Gastrocnemius medialis (tissue), 4 donors: ENCODE measurements around the gene SUN1. TPM values are rescaled to one million over a fixed set of nuclear protein-coding genes. Genes with fewer than 3 reads are reported as not detected.

Experiments used
- ATAC-seq, 2 donors: fragments of 150-250 bp; one replicate each; pipeline ENCODE4 v1.9.1; 2016
- DNase-seq, 2 donors: peaks; one replicate each; pipeline ENCODE4 v3.0.0-alpha.2; 2019
- H3K27ac ChIP-seq, 4 donors: fragments of 200-600 bp; sonication (generic); 1 replicate in 1 of 4; 2 replicates in 3 of 4; pipeline ENCODE4 v1.5.1; 2016 to 2018; ENCODE audit warnings: mild to moderate bottlenecking in 2 of 4, moderate library complexity in 1 of 4
- H3K27me3 ChIP-seq, 3 donors: fragments of 200-600 bp; sonication (generic) in 2 of 3; 1 replicate in 1 of 3; 2 replicates in 2 of 3; pipeline versions ENCODE4 v1.5.1 to v1.6.0; 2016 to 2019; ENCODE audit warnings: mild to moderate bottlenecking in 1 of 3, moderate library complexity in 1 of 3
- H3K36me3 ChIP-seq, 2 donors: fragments of 200-600 bp; sonication (generic) in 1 of 2; one replicate each; pipeline ENCODE4 v1.5.1; 2017 to 2018
- H3K4me1 ChIP-seq, 2 donors: fragments of 200-600 bp; sonication (generic) in 1 of 2; one replicate each; pipeline ENCODE4 v1.5.1; 2016 to 2017; ENCODE audit warnings: mild to moderate bottlenecking in 2 of 2
- H3K4me3 ChIP-seq, 4 donors: fragments of 200-600 bp; sonication (generic) in 3 of 4; 1 replicate in 1 of 4; 2 replicates in 3 of 4; pipeline ENCODE4 v1.5.1; 2016 to 2019; ENCODE audit warnings: mild to moderate bottlenecking in 2 of 4
- H3K9me3 ChIP-seq, 3 donors: fragments of 200-600 bp; sonication (generic) in 2 of 3; 1 replicate in 1 of 3; 2 replicates in 2 of 3; pipeline ENCODE4 v1.5.1; 2016 to 2019
- POLR2A ChIP-seq, 2 donors: fragments of 450-650 bp; IDR thresholded peaks; one replicate each; pipeline ENCODE4 v1.6.1; 2017; ENCODE audit warnings: antibody characterized with exemption in 2 of 2, mild to moderate bottlenecking in 2 of 2, moderate library complexity in 2 of 2
- in situ Hi-C, 4 donors: fragments of 200-750 bp; cut with MboI; loops; one replicate each; pipeline versions ENCODE4 v1.15.0 to v1.8.0; 2017; ENCODE audit warnings: low sequenced_read_pairs in 4 of 4
- intact Hi-C: fragments of 100-400 bp; cut with DNase I; formaldehyde crosslinking; loops from one replicate; pipeline ENCODE4 v1.15.1; 2023; ENCODE audit warnings: low total_unique reads
- total RNA-seq, 4 donors: library from RNA; depleted of rRNA; stranded (reverse); fragments of >200 nt; gene quantifications; one replicate each; pipeline versions ENCODE4 v1.1.0 to v1.2.3, GENCODE V29; 2016
- TF ChIP-seq, protein P1 (sequence below), 5 experiments: fragments of 450-650 bp in 3 of 5; fragments of 200-600 bp in 2 of 5; sonication (generic) in 2 of 5; IDR thresholded peaks in 4 of 5; conservative IDR thresholded peaks in 1 of 5; 1 replicate in 4 of 5; 2 replicates in 1 of 5; pipeline ENCODE4 v1.5.1; 2016 to 2019; ENCODE audit warnings: antibody characterized with exemption in 5 of 5, mild to moderate bottlenecking in 3 of 5, moderate library complexity in 3 of 5

Gene SUN1
- total RNA-seq, 4 donors from 2014 or later, result 112 to 154 (median 132) TPM

DNA sequence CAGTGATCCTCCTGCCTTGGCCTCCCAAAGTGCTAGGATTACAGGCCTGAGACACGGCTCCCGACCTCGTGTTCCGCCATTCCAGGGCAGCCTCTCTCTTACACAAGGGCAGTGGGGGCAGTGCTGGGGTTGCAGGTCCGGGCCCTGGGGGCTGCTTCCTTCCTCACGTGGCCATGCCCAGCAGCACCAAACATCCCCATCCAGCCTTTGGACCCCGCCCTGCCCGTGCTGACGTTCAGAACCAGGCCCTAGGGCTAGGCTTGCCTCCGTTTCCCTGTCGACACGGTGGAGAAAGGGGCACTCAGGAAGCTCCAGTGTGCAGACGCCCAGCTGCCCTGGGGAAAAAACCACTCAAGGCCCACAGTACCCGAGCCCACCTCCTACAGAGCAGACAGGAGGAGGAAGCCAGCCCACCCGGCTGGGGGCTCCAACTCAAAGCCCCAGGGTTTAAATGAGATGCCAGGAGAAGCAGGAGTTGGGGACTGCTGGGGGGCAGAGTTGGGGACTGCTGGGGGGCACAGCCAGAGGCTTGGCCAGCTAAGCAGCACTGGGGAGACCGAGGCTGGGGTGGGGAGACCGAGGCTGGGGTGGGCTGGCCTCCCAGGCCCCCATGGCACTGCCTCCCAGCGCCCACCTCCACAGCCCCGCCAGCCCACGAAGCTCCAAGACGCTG, 86.3 kb downstream of the SUN1 start:
- Histone ChIP-seq H3K4me3 (no peak overlapping the region), H3K9me3 (no peaks in the 10 kb centered on the region), H3K4me1 (no peaks in the 10 kb centered on the region), H3K27ac (no peak overlapping the region), H3K27me3 (peaks cover 0 to 11% (median 0%) of the 10 kb centered on the region in 3 donors), H3K36me3 (no peaks in the 10 kb centered on the region)
- in situ Hi-C loops (no loop called here), intact Hi-C loops (no loop called here)
- peak in 1 of 2 donors; percentile 2 for DNase-seq
- no peak for ATAC-seq
- no peak for TF ChIP-seq POLR2A (IDR thresholded peaks at IDR 0.05)
- TF ChIP-seq, protein P1, sequence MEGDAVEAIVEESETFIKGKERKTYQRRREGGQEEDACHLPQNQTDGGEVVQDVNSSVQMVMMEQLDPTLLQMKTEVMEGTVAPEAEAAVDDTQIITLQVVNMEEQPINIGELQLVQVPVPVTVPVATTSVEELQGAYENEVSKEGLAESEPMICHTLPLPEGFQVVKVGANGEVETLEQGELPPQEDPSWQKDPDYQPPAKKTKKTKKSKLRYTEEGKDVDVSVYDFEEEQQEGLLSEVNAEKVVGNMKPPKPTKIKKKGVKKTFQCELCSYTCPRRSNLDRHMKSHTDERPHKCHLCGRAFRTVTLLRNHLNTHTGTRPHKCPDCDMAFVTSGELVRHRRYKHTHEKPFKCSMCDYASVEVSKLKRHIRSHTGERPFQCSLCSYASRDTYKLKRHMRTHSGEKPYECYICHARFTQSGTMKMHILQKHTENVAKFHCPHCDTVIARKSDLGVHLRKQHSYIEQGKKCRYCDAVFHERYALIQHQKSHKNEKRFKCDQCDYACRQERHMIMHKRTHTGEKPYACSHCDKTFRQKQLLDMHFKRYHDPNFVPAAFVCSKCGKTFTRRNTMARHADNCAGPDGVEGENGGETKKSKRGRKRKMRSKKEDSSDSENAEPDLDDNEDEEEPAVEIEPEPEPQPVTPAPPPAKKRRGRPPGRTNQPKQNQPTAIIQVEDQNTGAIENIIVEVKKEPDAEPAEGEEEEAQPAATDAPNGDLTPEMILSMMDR (IDR thresholded peaks at IDR 0.05 in 4 of 5, conservative IDR thresholded peaks at IDR 0.05 in 1 of 5), result no peak

DNA sequence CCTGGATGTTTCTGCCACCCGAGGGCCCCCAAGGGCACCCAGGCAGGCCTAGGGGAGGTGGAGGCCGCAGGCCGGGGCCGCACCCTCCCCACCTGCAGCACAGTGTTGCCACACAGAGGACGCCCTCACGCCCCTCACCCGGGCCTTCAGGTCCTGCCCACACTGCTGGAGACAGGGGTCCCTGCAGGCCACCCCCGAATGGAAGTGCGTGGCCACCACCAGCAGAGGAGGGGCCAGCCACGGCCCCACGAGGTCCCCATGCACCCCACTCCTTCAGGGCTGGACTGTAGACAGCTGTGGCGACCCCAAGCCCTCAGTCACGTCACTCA, 86.8 kb downstream of the SUN1 start:
- ATAC-seq (no peak), DNase-seq (peak in 1 of 2 donors; percentile 3)
- H3K27me3 ChIP-seq, result peaks cover 0 to 11% (median 0%) of the 10 kb centered on the region in 3 donors
- no peaks in the 10 kb centered on the region for H3K36me3 ChIP-seq
- H3K4me1 ChIP-seq, result no peaks in the 10 kb centered on the region
- H3K27ac ChIP-seq, result no peak overlapping the region
- H3K4me3 ChIP-seq, result no peak overlapping the region
- in situ Hi-C loops (no loop called here), intact Hi-C loops (no loop called here)
- H3K9me3 ChIP-seq, result no peaks in the 10 kb centered on the region
- TF ChIP-seq POLR2A (IDR thresholded peaks at IDR 0.05), result no peak
- TF ChIP-seq, protein P1 (IDR thresholded peaks at IDR 0.05 in 4 of 5, conservative IDR thresholded peaks at IDR 0.05 in 1 of 5), result no peak

DNA sequence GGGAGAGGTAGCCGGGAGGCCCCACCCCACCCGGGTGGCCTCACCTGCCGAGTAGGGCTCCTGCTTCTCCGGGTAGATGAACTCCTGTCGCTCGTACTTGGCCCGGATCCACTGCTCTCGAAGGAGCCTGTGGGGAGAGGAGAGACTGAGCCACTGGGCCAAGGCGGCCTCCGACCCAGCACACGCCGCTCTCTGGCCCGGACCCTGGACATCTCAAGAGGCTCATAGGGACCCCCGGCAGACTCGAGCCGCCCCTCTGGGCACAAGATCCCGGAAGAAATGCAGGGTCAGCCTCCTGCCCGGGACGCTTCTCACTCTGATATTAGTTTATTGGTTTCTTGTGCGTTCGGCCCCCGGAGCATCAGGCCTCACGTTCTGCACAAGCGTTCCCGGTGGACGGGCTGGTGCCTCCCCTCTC, 87.7 kb downstream of the SUN1 start:
- H3K4me1 ChIP-seq, result no peaks in the 10 kb centered on the region
- H3K27me3 ChIP-seq, result peaks cover 0 to 11% (median 0%) of the 10 kb centered on the region in 3 donors
- in situ Hi-C loops (no loop called here), intact Hi-C loops (no loop called here)
- TF ChIP-seq, protein P1 (IDR thresholded peaks at IDR 0.05 in 4 of 5, conservative IDR thresholded peaks at IDR 0.05 in 1 of 5), result no peak
- TF ChIP-seq POLR2A (IDR thresholded peaks at IDR 0.05), result no peak
- DNase-seq (peak in 1 of 2 donors; percentile 3), ATAC-seq (no peak)
- H3K9me3 ChIP-seq, result no peaks in the 10 kb centered on the region
- no peak overlapping the region for H3K27ac ChIP-seq
- no peaks in the 10 kb centered on the region for H3K36me3 ChIP-seq
- H3K4me3 ChIP-seq, result no peak overlapping the region

DNA sequence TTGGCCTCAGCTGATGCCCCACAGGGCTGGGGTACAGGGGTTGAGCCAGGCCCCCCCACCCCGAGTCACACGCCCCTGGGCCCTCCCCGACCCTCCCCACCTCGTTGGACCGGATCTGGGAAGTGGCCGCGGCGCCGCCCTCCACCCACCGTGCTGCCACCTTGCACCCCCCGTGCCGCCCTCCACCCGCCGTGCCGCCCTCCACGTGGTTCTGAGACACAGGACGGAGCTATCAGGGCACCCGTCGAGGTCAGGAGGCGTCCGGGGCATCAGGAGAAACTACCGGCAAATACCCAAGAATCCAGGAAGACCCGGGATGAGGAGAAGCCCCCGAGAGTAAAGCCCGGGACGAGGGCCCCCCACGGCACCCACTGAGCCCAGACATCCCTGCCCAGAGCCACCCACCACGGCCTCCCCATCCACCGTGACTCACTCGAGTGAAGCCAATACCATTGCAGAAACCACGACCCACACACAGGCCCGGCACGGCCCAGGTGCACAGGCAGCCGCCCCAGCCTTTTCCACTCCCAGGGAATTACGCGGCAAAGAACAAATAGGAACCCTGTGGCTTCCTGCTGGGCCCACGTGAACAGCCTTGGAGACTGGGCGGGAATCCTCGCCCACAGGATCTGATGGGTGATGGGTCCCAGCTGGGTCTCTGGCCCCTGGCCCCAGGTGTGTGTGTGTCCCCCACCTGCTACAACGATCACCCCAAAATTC, 88.2 kb downstream of the SUN1 start:
- H3K4me3 ChIP-seq, result no peak overlapping the region
- H3K27me3 ChIP-seq, result peaks cover 0 to 11% (median 0%) of the 10 kb centered on the region in 3 donors
- no peaks in the 10 kb centered on the region for H3K9me3 ChIP-seq
- no peak overlapping the region for H3K27ac ChIP-seq
- H3K4me1 ChIP-seq, result no peaks in the 10 kb centered on the region
- ATAC-seq, result no peak
- in situ Hi-C loops (no loop called here), intact Hi-C loops (no loop called here)
- TF ChIP-seq, protein P1 (IDR thresholded peaks at IDR 0.05 in 4 of 5, conservative IDR thresholded peaks at IDR 0.05 in 1 of 5), result no peak
- TF ChIP-seq POLR2A (IDR thresholded peaks at IDR 0.05), result no peak
- peak in 1 of 2 donors; percentile 8 for DNase-seq
- H3K36me3 ChIP-seq, result no peaks in the 10 kb centered on the region
